Right lobe of liver (tissue), 6 donors: ENCODE data around the gene MAML3. TPM values are rescaled to one million over a fixed set of nuclear protein-coding genes. Genes with fewer than 3 reads are reported as not detected.

Source experiments
- ATAC-seq, 4 donors: fragments of 200-7000 bp; cut with Tn5 transposase; one replicate each; pipeline ENCODE4 v1.9.1; 2020; ENCODE audit warnings: mild to moderate bottlenecking in 4 of 4, moderate library complexity in 4 of 4
- DNase-seq, 3 donors: peaks; one replicate each; pipeline ENCODE4 v3.0.0-alpha.2; 2020
- H3K27ac ChIP-seq, 3 donors: fragments of 200-600 bp; one replicate each; pipeline ENCODE4 v1.8.0; 2022
- H3K27me3 ChIP-seq, 2 donors: fragments of 200-600 bp; one replicate each; pipeline ENCODE4 v1.8.0; 2022
- H3K36me3 ChIP-seq, 4 donors: fragments of 200-600 bp; sonication (generic) in 1 of 4; one replicate each; pipeline versions ENCODE4 v1.5.1 to v1.8.0; 2017 to 2022; ENCODE audit warnings: control low read depth in 1 of 4
- H3K4me1 ChIP-seq, 4 donors: fragments of 200-600 bp; sonication (generic) in 1 of 4; one replicate each; pipeline versions ENCODE4 v1.5.1 to v1.8.0; 2017 to 2022; ENCODE audit warnings: control low read depth in 1 of 4
- H3K4me3 ChIP-seq, 3 donors: fragments of 200-600 bp; one replicate each; pipeline ENCODE4 v1.8.0; 2022
- H3K9me3 ChIP-seq, 4 donors: fragments of 200-600 bp; sonication (generic) in 1 of 4; one replicate each; pipeline versions ENCODE4 v1.5.1 to v1.8.0; 2017 to 2022; ENCODE audit warnings: control low read depth in 1 of 4
- CTCF ChIP-seq, 4 donors: fragments of 200-600 bp in 3 of 4; fragments of 450-650 bp in 1 of 4; IDR thresholded peaks; one replicate each; pipeline versions ENCODE4 v1.5.1 to v1.8.0; 2016 to 2022; ENCODE audit warnings: antibody characterized with exemption in 4 of 4, mild to moderate bottlenecking in 2 of 4
- POLR2A ChIP-seq: fragments of 450-650 bp; IDR thresholded peaks from one replicate; pipeline ENCODE4 v1.6.1; 2017; ENCODE audit warnings: antibody characterized with exemption, mild to moderate bottlenecking
- WGBS: methylation state at CpG from one replicate; pipeline ENCODE4 v1.1.6; 2018; ENCODE audit warnings: low coverage, low lambda C conversion rate; ENCODE audit not compliant: insufficient coverage; ENCODE audit errors: missing lambda C conversion rate; 5-methylcytosine and 5-hydroxymethylcytosine counted together
- intact Hi-C, 2 donors: fragments of 100-400 bp; cut with DNase I; formaldehyde crosslinking; loops; one replicate each; pipeline versions ENCODE4 v1.11.2 to v1.14.1; 2022
- total RNA-seq, 6 experiments: library from RNA; depleted of rRNA in 2 of 6; stranded (reverse); fragments of >200 nt in 2 of 6; fragmentation: NEBNext Ultra II Directional in 3 of 6; extraction: Animal tissue kit (Norgen Biotek cat#: 25700) in 3 of 6; gene quantifications; one replicate each; pipeline versions ENCODE4 v1.1.0 to v1.2.4, GENCODE V29; 2016 to 2023
- donor health status: DM: no; HTN: yes; CAD: no.
- donor health status: DM: no; HTN: no; CAD: no.
- donor health status: DM: no; HTN: no; CAD: no.
- donor health status: DM: no; HTN: yes; CAD: no.
- donor health status: DM: no; HTN: yes; CAD: no.

Gene MAML3
- total RNA-seq, 6 experiments from 2014 or later: 2.6 to 7.8 (median 5.0) TPM

GRCh38 chr4:140102421-140102820, 51.6 kb downstream of the MAML3 start:
- Histone ChIP-seq H3K9me3 (no peaks in the 10 kb centered on the region), H3K36me3 (no peaks in the 10 kb centered on the region), H3K27ac (no peak overlapping the region), H3K4me1 (peaks cover 0 to 22% (median 5%) of the 10 kb centered on the region in 4 donors), H3K4me3 (no peak overlapping the region), H3K27me3 (no peaks in the 10 kb centered on the region)
- intact Hi-C loops: no loop called here
- no peak for DNase-seq
- no peak for ATAC-seq
- WGBS: 83% methylated on average over 2 of the region's 3 CpGs
- TF ChIP-seq CTCF (IDR thresholded peaks at IDR 0.05) (no peak), POLR2A (no peak)

GRCh38 chr4:140100771-140101170, 53.2 kb downstream of the MAML3 start:
- intact Hi-C loops: no loop called here
- H3K36me3 ChIP-seq: no peaks in the 10 kb centered on the region
- WGBS: 100% methylated on average over 3 of the region's 3 CpGs
- TF ChIP-seq CTCF (IDR thresholded peaks at IDR 0.05) (no peak), POLR2A (no peak)
- peak overlapping the region in 1 of 3 donors; percentile 8 for H3K27ac ChIP-seq
- no peak for DNase-seq
- peaks cover 0 to 13% (median 4%) of the 10 kb centered on the region in 4 donors for H3K4me1 ChIP-seq
- ATAC-seq: no peak
- H3K27me3 ChIP-seq: no peaks in the 10 kb centered on the region
- no peak overlapping the region for H3K4me3 ChIP-seq
- H3K9me3 ChIP-seq: no peaks in the 10 kb centered on the region

- peaks cover 0 to 5% (median 4%) of the 10 kb centered on the region in 4 donors for H3K4me1 ChIP-seq
- intact Hi-C loops: no loop called here
- no peaks in the 10 kb centered on the region for H3K9me3 ChIP-seq
- TF ChIP-seq POLR2A (no peak), CTCF (IDR thresholded peaks at IDR 0.05) (no peak)
- H3K36me3 ChIP-seq: no peaks in the 10 kb centered on the region
- whole genome bisulfite sequencing: 24% methylated on average over 7 of the region's 7 CpGs
- ATAC-seq: peak; percentile 42 to 66 (median 53)
- peak in 1 of 3 donors; percentile 34 for DNase-seq
- peak overlapping the region in 2 of 3 donors; percentile 8 to 11 for H3K27ac ChIP-seq
- no peaks in the 10 kb centered on the region for H3K27me3 ChIP-seq
- H3K4me3 ChIP-seq: no peak overlapping the region
These were observed 54.0 kb downstream of the MAML3 start for GRCh38 chr4:140099983-140100382.

GRCh38 chr4:140098455-140099160, 55.4 kb downstream of the MAML3 start:
- Histone ChIP-seq H3K27ac (peak overlapping the region; percentile 33 to 39 (median 34)), H3K4me1 (peaks cover 0 to 11% (median 4%) of the 10 kb centered on the region in 4 donors), H3K27me3 (no peaks in the 10 kb centered on the region), H3K36me3 (no peaks in the 10 kb centered on the region), H3K9me3 (no peaks in the 10 kb centered on the region), H3K4me3 (no peak overlapping the region)
- ATAC-seq (peak in 2 of 4 donors; percentile 35 to 44), DNase-seq (no peak)
- TF ChIP-seq CTCF (IDR thresholded peaks at IDR 0.05) (no peak), POLR2A (no peak)
- intact Hi-C loops: no loop called here
- WGBS: 65% methylated on average over 7 of the region's 7 CpGs
